LNCAP (cell line): ENCODE data around the gene CRPPA.

Experiments
- TF ChIP-seq, protein P1 (sequence below): fragments of 450-650 bp; IDR thresholded peaks from 2 replicates; pipeline ENCODE4 v1.5.1; 2017; ENCODE audit warnings: mild to moderate bottlenecking

The CRPPA gene

DNA sequence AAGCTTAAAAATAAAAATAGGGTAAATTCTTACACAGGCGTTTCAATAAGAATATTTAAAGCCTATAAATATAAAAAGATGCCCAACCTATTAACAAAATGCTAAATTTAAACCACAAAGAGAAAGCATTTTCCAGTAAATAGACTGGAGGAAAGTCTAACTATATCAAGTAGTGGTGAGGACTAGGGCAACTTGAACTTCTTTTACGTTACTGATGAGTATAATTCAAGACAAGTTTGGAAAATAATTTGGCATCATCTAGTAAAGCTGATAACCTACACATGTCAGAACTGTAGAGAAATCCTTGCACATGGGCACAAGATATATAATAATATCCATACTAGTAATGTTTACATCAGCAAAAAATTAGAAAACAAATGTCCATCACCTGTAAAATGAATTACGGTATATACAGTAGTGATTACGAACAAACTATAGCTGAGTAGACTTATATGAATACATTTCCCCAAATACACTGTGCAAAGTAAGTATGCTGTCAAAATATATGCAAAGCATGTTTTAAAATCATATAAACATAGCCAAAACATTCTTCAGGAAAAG is 27.4 kb downstream of the CRPPA start:
- TF ChIP-seq, protein P1, sequence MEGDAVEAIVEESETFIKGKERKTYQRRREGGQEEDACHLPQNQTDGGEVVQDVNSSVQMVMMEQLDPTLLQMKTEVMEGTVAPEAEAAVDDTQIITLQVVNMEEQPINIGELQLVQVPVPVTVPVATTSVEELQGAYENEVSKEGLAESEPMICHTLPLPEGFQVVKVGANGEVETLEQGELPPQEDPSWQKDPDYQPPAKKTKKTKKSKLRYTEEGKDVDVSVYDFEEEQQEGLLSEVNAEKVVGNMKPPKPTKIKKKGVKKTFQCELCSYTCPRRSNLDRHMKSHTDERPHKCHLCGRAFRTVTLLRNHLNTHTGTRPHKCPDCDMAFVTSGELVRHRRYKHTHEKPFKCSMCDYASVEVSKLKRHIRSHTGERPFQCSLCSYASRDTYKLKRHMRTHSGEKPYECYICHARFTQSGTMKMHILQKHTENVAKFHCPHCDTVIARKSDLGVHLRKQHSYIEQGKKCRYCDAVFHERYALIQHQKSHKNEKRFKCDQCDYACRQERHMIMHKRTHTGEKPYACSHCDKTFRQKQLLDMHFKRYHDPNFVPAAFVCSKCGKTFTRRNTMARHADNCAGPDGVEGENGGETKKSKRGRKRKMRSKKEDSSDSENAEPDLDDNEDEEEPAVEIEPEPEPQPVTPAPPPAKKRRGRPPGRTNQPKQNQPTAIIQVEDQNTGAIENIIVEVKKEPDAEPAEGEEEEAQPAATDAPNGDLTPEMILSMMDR = no peak

- TF ChIP-seq, protein P1 = no peak
These were observed 28.3 kb downstream of the CRPPA start for GRCh38 chr7:16392990-16393523.
